GM18526 (cell line): Measurements from ENCODE around the gene MADD.
A peak's percentile ranks its signal among the peaks of the same experiment; 100 is the strongest.

Source experiments
- POLR2A ChIP-seq: IDR thresholded peaks from 3 replicates; pipeline ENCODE4 v1.6.1; 2011; ENCODE audit not compliant: insufficient read length; ENCODE audit errors: extremely low read depth

The MADD gene

DNA sequence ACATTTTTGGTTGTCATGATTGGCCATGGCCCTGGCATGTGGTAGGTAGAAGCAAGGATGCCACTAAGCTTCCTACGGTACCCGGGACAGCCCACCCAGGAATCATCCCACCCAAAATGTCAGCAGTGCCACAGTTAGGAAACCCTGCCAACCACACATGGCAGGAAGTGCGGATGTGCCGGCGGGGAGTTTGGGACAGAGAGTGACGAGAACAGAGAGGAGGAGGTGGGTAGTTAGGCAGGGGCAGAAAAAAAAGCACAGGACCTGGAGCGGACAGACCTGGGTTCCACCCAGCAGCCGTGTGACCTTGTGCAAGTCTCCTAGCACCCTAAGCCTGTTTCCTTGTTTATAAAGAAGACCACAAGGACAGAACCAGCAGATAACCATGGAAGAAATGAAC, 105.1 kb downstream of the MADD start:
- no peak for TF ChIP-seq POLR2A

- TF ChIP-seq POLR2A = no peak
Measured at GRCh38 chr11:47375546-47376085, 105.7 kb downstream of the MADD start.

GRCh38 chr11:47376107-47376524, 106.2 kb downstream of the MADD start:
- TF ChIP-seq POLR2A = no peak

DNA sequence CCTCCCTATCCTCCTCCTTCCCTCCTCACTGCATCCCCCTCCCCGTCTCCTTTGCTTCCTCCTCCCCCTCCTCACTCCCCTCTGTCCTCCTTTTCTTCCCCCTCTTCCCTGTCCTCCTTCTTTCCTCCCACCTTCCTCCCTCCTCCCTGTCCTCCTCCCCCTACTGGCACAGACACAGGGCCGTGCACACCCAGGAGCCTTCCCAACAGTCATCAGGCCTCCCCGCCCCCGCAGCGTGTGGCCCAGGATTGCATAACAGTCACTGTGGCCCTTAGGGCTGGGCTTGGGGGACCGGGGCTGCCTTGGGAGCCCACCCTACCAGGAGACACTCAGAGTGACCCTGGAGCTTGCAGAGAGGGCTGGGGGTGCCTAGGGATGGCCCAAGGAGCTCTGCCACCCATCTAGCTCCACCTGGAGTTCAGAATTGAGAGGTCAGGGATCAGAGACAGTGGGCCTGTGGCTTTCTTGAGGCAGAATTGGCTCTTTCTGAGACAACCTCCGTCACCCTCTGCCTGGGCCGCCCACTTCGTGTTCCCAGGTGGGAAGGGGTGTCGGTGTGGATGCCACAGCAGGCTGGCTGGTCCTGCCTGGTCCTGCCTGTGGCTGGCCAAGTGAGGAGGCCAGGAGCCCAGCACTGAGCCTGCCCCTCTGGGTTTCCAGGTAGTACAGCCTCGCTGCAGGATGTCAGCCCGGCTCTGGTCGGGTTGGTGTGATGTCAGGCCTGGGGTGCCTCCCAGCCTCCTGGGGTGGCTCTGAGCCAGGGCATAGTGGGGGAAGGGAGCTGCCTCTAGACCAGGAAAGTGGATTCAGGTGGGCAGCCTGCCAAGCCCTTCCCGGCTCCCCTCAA, 106.8 kb downstream of the MADD start:
- TF ChIP-seq POLR2A = no peak

- TF ChIP-seq POLR2A = no peak
Measured at GRCh38 chr11:47377571-47378009, 107.7 kb downstream of the MADD start.

GRCh38 chr11:47378010-47378835, 108.3 kb downstream of the MADD start, which contains the start of gene SPI1:
Gene SPI1 (minus strand): TSS chr11:47378547. CDS start chr11:47378353, 194 bp downstream.
- peak; percentile 78 for TF ChIP-seq POLR2A

DNA sequence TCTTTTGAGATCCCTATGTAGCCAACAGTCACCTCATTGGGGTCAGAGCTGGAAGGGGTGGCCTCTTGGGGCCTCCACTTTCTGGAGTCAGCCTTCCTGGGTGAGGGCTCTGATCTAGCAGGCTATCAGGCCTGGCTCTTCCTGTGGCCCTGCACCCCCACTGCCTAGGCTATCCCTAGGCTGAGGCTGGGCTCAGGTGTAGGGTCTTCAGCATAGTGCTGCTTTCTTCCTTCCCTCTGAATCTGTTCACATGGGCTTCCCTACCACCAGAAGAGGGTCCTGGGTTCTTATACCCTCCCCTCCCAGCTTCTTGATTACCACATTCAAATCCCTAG, 108.9 kb downstream of the MADD start:
- TF ChIP-seq POLR2A = no peak

DNA sequence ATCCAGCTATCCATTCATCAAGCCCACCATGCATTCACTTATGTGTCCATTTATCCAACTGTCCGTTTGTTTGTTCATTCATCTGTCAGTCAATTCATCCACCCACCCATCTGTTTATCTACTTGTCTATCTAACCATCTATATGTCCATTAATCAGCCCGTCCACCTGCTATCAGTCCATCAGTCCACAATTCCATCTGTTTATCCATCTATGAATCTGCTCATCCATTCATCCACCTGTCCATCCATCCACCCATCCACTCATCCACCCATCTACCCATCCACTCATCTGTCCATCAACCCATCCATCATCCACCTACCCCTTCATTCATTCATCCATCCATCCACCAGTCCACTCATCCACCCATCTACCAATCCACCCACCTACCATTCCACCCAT, 109.4 kb downstream of the MADD start:
- no peak for TF ChIP-seq POLR2A
